Stimulated activated CD4-positive, alpha-beta T cell treated with anti-CD3 and anti-CD28 coated beads, Interleukin-12 subunit alpha, Interleukin-12 subunit beta, amount 100 ng/mL, for 4 hours (primary cell): Measurements from ENCODE around the gene SYF2.
"Not testable (repeated sequence)": the region's sequence is repeated elsewhere in the genome, so short reads cannot be mapped to it uniquely, and the experiment has no call there.

Experiments
- DNase-seq: peaks from one replicate; pipeline ENCODE4 v3.0.0-alpha.2; 2020

SYF2 gene

GRCh38 chr1:25204797-25205480 lies 27.4 kb downstream of the SYF2 start:
- DNase-seq: no peak

GRCh38 chr1:25201006-25201405 lies 31.3 kb downstream of the SYF2 start:
- DNase-seq: no peak

GRCh38 chr1:25199819-25200620 lies 32.3 kb downstream of the SYF2 start:
- no peak for DNase-seq

- no peak for DNase-seq
Observed at GRCh38 chr1:25198663-25199252, 33.5 kb downstream of the SYF2 start.

- no peak for DNase-seq
Observed at GRCh38 chr1:25197982-25198662, 34.2 kb downstream of the SYF2 start.

- DNase-seq: no peak
Observed at GRCh38 chr1:25197235-25197975, 34.9 kb downstream of the SYF2 start.

GRCh38 chr1:25196830-25197229 lies 35.5 kb downstream of the SYF2 start:
- no peak for DNase-seq

GRCh38 chr1:25195835-25196234 lies 36.5 kb downstream of the SYF2 start:
- DNase-seq: no peak

- no peak for DNase-seq
Observed at GRCh38 chr1:25194572-25195020, 37.7 kb downstream of the SYF2 start.

GRCh38 chr1:25194054-25194453 lies 38.2 kb downstream of the SYF2 start:
- no peak for DNase-seq

GRCh38 chr1:25193229-25193628 lies 39.1 kb downstream of the SYF2 start:
- no peak for DNase-seq

GRCh38 chr1:25192154-25192553 lies 40.1 kb downstream of the SYF2 start:
- DNase-seq: no peak

GRCh38 chr1:25190260-25190659 lies 42.0 kb downstream of the SYF2 start:
- DNase-seq: no peak

GRCh38 chr1:25187904-25188303 lies 44.4 kb downstream of the SYF2 start:
- DNase-seq: not testable (repeated sequence)

- no peak for DNase-seq
Observed at GRCh38 chr1:25187077-25187476, 45.2 kb downstream of the SYF2 start.

- DNase-seq: no peak
Observed at GRCh38 chr1:25186161-25187007, 45.9 kb downstream of the SYF2 start.

- DNase-seq: no peak
Observed at GRCh38 chr1:25185409-25186160, 46.7 kb downstream of the SYF2 start.

- DNase-seq: no peak
Observed at GRCh38 chr1:25184001-25184762, 48.1 kb downstream of the SYF2 start.

- DNase-seq: no peak
Observed at GRCh38 chr1:25183126-25183980, 48.9 kb downstream of the SYF2 start.
